Endometrial microvascular endothelial cells (primary cell): Measurements from ENCODE around the gene COL13A1. TPM values are rescaled to one million over a fixed set of nuclear protein-coding genes. Genes with fewer than 3 reads are reported as not detected.

Experiments
- in situ Hi-C: cut with HindIII; loops from 2 replicates; pipeline ENCODE4 v1.10.0; 2017; ENCODE audit warnings: low sequenced_read_pairs, low pct_unique_long_range_greater_than_20kb; ENCODE audit errors: inconsistent ontology term
- total RNA-seq: library from RNA; depleted of rRNA; stranded (reverse); fragments of >200 nt; gene quantifications from one replicate; pipeline ENCODE4 v1.2.3, GENCODE V29; 2015; ENCODE audit errors: inconsistent ontology term

Gene COL13A1
- total RNA-seq, 1 donor from 2014 or later: 53.8 TPM

DNA sequence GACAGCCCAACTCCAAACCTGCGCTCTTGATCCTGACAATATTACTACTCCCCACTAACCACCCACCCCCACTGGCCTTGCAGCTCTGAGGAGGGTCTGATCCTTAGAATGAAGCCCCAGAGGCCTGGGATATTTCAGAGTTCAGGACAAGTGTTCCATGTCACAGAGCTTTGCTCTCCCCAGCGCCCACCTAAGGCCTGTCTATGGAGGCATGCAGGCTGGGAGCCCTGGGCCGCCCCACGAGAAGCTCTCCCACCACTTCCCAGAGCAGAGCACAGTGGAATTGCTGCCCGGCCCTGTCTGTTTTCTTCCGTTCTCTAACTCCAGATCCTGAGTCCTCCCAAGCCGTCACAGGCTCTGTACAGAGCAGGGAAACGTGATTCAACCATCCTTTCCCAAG, 74.6 kb downstream of the COL13A1 start:
- in situ Hi-C loops: no loop called here

GRCh38 chr10:69876931-69877330, 75.2 kb downstream of the COL13A1 start:
- in situ Hi-C loops: no loop called here

DNA sequence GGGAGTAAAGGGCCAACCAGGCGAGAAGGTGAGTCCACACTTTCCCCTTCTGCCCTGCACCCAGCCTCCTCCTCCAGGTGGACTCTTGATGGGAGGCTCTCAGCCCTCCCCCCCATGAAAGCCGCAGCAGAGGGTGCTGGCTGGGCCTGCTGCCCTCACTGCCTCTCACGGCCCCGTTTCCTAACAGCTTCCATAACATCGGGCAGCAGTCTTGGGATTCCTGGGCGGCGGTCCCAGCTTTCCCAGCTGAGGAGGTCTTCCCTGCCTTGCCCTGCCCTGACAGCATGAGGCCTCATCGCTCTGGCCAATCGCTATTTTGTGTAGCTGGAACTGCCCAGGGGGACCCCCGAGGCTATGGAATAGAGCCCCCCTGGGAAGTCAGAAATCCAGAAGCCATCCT, 76.3 kb downstream of the COL13A1 start:
- in situ Hi-C loops: no loop called here

DNA sequence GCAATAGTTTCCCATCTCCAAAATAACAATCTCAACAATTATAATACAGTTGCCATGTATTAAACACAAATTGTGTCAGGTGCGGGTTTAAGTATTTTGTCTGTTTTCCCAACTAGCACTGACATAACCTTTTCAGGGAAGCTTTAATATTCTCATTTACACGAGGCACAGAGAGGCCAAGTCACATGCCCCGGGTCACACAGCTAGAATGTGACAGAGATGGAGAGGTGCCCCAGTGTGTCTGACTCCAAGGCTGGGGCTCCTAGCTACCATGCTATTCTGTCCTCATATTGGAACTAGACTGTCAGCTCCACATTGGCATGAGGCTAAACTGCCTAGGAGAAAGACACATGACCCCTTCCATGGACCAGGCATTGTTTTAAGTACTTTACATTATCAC, 77.2 kb downstream of the COL13A1 start:
- in situ Hi-C loops: no loop called here

DNA sequence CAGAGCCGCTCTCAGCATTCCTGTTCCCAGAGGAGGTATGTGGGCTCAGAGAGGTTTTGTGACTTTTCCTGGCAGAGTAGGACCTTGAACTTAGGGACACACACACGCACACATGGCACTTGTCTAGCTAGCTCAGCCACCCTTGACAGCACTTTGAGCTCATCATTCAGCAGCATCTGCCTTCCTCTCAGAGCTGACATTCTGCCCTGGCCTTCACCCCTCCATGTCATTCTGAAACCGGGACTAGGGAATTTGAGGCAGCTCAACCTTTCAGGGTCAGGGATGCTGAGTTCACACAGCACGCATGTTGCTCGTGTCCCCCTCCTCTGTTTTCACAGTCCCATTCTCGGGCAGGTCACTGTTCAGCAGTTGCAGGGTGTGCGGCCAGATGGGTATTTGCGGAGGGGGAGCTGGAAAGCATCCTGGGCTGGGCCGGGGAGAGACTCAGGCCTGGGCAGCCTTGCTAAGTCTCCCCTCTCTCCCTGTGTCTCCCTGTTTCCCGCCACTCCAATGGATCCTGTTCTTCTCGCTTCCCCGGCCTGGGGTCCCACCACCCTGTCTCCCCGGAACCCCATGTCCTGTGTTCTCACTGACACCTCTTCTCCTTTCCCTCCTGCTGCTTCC, 78.0 kb downstream of the COL13A1 start:
- in situ Hi-C loops: no loop called here

- in situ Hi-C loops: no loop called here
These were observed 78.8 kb downstream of the COL13A1 start for GRCh38 chr10:69880301-69881081.

DNA sequence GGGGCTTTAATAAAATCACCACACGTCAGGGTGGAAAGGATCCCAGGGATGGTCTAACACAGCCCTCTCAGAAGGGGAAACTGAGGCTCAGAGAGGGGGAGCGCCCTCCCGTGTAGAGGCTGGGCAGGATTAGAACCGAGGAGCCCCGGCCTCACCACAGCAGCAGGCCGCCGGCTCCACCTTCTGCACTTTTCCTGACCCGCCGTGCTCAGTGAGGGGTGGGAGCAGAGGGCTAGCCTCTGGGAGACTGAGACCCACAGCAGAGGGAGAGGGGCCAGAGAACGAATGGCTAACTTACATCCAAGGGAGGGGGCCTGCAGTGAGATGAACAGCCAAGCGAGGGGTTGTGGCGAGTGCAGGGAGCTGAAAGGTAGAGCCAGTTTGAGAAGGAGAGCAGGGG, 79.5 kb downstream of the COL13A1 start:
- in situ Hi-C loops: no loop called here

DNA sequence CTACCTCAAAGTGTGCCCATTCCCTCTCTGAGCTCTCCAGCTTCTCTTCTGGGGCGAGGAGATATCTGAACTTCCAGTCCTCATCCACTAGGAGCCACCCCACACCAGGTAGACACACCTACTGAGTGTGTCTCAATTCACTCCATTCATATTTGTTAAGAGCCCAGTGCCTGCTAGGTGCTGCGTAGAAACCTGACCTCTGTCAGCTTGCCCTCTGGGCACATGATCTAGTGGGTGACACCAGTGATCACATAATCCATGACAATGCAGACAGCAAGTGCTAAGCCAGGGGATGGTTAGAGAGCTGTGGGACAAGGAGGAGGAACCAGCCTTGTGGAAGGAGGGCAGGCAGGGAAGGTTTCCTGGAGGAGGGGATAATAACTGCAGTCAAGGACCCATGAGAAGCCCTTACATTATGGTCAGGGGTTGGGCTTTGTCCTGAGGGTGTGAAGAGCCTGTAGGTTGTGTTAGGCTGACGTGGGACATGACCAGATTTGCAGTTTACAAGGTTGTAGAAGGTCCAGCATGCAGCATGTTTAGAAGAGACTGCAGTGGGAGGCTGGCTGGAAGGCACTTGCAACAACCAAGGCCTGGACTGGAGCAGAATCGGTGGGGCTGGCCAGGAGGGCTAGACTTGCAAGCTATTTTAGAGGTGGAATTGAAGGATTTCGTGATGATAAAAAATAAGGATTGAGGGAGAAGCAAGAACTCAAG, 81.8 kb downstream of the COL13A1 start:
- in situ Hi-C loops: no loop called here

DNA sequence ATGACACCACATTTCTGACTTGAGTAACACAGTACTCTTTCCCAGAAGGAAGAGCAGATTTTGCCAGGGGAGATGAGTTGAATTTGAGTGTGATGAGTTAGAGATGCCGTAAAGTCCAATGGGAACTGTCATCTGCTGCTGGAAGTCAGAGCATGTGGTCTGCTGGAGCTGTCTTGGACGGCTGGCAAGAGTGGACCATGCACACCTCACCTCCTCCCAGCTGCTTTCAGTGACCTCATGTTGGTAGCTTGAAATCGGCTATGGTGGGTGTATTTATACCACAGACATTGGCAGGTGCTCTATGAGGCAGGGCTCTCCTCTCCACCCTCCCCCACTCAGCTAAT, 82.3 kb downstream of the COL13A1 start:
- in situ Hi-C loops: no loop called here

DNA sequence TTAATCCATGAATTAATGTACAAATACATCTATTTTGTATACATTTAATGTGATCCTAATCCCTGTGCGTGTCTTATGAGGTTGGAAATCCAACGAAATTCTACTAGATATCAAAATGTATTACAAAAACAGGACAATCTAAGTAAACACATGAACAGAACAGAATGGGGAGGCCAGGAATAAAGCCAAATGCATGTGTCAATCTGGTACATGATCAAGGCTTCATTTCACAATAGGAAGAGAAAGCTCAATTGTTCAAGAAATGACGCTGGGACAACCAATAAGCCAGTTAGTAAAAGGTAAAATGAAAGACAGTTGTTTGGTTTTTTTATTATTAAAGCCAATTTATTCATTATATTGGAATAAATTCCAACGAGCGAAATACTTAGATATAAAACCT, 83.0 kb downstream of the COL13A1 start:
- in situ Hi-C loops: no loop called here

DNA sequence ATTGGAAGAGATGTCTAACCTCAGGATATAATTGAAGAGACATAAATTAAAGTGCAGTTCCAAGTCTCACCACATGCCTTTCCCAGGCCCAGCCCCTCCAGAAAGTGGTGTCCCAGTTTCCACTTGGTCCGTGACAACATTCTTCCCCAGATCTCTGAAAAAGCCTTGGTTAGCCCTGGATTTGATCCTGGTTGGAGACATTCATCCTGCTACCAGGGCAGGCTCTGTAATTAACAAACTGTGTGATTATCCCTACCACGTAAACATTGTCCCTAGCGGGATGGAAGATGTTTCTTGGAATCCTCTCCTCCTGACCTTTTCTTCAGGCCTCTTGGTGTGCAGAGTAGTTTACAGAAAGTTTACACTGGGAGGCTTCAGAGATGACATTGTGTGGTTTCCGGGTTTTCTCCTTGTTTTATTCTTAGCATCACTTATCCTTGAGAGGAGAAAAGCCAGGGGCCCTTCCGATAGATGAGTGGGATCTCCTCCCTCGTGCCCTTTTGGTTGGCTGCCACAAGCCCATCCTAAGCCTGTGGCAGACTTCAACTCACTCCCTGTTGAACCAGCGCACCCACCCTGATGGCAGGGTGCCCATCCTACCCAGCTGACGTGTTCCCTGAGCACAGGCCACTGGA, 83.8 kb downstream of the COL13A1 start:
- in situ Hi-C loops: no loop called here

DNA sequence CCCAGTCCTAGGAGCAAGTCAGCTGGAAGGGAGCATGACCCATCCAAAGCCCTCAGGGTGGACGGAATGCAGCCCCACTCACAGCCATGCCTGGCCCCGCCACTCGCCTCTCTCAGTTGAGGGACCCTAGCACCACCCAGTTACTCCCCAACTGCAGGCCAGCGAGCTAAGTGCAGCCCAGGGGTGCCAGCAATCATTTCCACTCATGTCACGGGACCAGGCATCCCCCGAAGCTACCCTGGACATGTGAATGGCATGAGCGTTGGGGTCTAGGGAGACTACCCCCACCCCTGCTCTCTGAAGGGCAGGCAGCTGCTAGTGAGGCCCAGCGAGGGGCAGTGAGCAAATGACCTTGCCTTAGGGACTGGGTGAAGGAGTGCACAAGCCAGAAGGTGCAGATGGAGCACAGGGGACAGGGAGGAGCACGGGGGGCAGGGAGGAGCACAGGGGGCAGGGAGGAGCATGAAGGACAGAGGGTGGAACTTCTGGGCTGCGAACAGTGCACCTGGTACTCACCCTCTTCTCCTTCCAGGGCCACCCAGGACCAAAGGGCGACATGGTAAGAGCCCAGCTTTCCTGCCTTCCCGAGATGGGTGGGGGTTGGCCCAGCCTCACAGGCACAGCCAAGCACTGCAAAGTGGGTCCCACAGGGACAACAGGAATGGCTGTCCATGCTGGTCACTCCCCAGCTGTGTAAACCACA, 87.3 kb downstream of the COL13A1 start:
- in situ Hi-C loops: no loop called here

DNA sequence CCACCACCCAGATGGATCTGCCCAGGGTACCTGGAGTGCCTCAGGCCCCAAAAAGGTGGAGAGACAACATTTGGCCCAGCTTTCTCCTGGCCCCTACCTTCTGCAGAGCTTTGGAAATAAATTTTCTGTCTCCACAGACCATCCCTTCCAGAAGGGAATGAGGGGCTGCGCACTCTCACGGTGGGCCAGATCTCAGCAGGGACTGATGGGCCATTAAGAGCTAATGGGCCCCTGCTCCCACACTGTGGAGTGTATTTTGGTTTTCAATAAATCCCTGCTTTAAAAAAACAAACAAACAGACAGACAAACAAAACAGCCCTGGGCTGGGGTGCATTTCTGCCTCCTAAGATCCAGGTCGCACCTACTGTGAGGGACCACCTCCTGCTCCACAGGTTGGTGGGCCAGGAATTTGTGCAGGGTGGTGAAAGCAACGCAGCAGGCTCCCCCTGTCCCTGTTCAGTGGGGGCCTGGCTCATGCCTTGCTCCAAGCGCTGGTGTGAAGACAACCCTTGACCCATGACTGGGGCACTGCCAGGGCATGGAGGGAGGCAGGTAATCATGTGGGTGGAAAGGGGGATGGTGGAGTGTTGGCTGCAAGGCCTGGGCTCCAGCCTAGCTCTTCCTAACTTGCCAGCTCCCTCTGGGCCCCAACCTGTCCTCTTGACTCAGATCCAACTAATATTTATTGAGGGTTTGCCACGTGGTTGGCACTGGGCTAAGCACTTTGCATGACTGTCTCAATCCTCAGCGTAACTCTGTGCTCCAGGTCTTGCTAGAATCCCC, 88.5 kb downstream of the COL13A1 start:
- in situ Hi-C loops: no loop called here

GRCh38 chr10:69891057-69891617, 89.4 kb downstream of the COL13A1 start:
- in situ Hi-C loops: no loop called here

DNA sequence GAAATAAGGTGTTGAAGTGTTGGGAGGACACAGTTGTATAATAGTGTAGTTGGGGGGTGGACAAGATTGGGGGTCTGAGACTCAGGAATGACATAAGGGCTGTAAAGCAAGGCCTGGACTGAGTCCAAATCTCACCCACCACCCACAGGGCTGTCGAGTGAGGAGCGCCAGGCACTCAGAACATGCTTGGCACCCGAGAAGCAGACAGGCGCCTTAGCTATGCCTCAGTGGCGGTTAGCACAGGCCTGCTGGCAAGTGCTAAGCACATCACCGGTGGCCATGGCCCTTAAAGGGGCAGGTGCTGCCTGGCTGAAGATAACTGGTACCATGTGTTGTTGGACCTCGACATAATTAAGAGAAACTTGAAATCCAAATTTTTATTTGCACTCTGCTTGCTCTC, 90.7 kb downstream of the COL13A1 start:
- in situ Hi-C loops: no loop called here

- in situ Hi-C loops: no loop called here
These were observed 91.1 kb downstream of the COL13A1 start for GRCh38 chr10:69892816-69893215.

GRCh38 chr10:69893271-69893900, 91.7 kb downstream of the COL13A1 start:
- in situ Hi-C loops: no loop called here

- in situ Hi-C loops: no loop called here
These were observed 92.5 kb downstream of the COL13A1 start for GRCh38 chr10:69894156-69894555.
